Smooth muscle cell (in vitro differentiated cells): ENCODE results near the gene TMEM132E. TPM values are rescaled to one million over a fixed set of nuclear protein-coding genes. Genes with fewer than 3 reads are reported as not detected.

Experiments
- DNase-seq: peaks from one replicate; lab custom pipeline; 2025; ENCODE audit not compliant: unreplicated experiment; lab: John Stamatoyannopoulos, UW
- H2AFZ ChIP-seq: fragments of 200-600 bp; sonication (generic); 2 replicates; pipeline ENCODE4 v1.6.0; 2016; ENCODE audit warnings: antibody characterized with exemption, low read depth, mild to moderate bottlenecking
- H3F3A ChIP-seq: fragments of 200-600 bp; sonication (generic); 2 replicates; pipeline ENCODE4 v1.6.0; 2017; ENCODE audit warnings: antibody characterized with exemption, low read depth
- H3K27ac ChIP-seq: fragments of 200-600 bp; sonication (generic); 2 replicates; pipeline ENCODE4 v1.5.1; 2016; ENCODE audit warnings: low read depth, mild to moderate bottlenecking
- H3K27me3 ChIP-seq: fragments of 200-600 bp; sonication (generic); 2 replicates; pipeline ENCODE4 v1.6.1; 2016; ENCODE audit warnings: low read depth, mild to moderate bottlenecking
- H3K36me3 ChIP-seq: fragments of 200-600 bp; sonication (generic); 2 replicates; pipeline ENCODE4 v1.5.1; 2016; ENCODE audit warnings: low read depth
- H3K4me1 ChIP-seq: fragments of 200-600 bp; sonication (generic); 2 replicates; pipeline ENCODE4 v1.5.1; 2016; ENCODE audit warnings: low read depth
- H3K4me2 ChIP-seq: fragments of 200-600 bp; sonication (generic); 2 replicates; pipeline ENCODE4 v1.6.0; 2016; ENCODE audit warnings: mild to moderate bottlenecking
- H3K4me3 ChIP-seq: fragments of 200-600 bp; sonication (generic); 2 replicates; pipeline ENCODE4 v1.5.1; 2016; ENCODE audit warnings: mild to moderate bottlenecking
- H3K79me2 ChIP-seq: fragments of 200-600 bp; sonication (generic); 2 replicates; pipeline ENCODE4 v1.6.0; 2016; ENCODE audit warnings: low read depth, mild to moderate bottlenecking
- H3K9ac ChIP-seq: fragments of 200-600 bp; sonication (generic); 2 replicates; pipeline ENCODE4 v1.6.0; 2016; ENCODE audit warnings: low read depth
- H3K9me3 ChIP-seq: fragments of 200-600 bp; sonication (generic); replicated peaks from 2 replicates; pipeline ENCODE4 v1.5.1; 2016; ENCODE audit warnings: low read depth
- H4K20me1 ChIP-seq: fragments of 200-600 bp; sonication (generic); 2 replicates; pipeline ENCODE4 v1.6.0; 2016; ENCODE audit warnings: low read depth
- WGBS: methylation state at CpG from one replicate; pipeline ENCODE4 v1.1.7; 2016; ENCODE audit warnings: low lambda C conversion rate; 5-methylcytosine and 5-hydroxymethylcytosine counted together
- polyA plus RNA-seq: library from polyadenylated mRNA; unstranded; fragments of >200 nt; fragmentation: Nextera tagmentation; extraction: Ambion mirVana; gene quantifications from 2 replicates; pipeline ENCODE4 v1.2.1, GENCODE V29; 2016
- total RNA-seq: library from RNA; depleted of rRNA; stranded (reverse); fragments of >200 nt; gene quantifications from 2 replicates; pipeline ENCODE4 v1.2.3, GENCODE V29; 2014
- TF ChIP-seq, protein P1 (sequence below): fragments of 200-600 bp; sonication (generic); IDR thresholded peaks from 2 replicates; pipeline ENCODE4 v1.5.1; 2017; ENCODE audit warnings: borderline replicate concordance, mild to moderate bottlenecking, antibody characterized with exemption; ENCODE audit not compliant: insufficient read depth, poor library complexity, severe bottlenecking

The TMEM132E gene
- total and polyA plus RNA-seq, 2 experiments from 2014 or later = 0.13 to 0.17 TPM

DNA sequence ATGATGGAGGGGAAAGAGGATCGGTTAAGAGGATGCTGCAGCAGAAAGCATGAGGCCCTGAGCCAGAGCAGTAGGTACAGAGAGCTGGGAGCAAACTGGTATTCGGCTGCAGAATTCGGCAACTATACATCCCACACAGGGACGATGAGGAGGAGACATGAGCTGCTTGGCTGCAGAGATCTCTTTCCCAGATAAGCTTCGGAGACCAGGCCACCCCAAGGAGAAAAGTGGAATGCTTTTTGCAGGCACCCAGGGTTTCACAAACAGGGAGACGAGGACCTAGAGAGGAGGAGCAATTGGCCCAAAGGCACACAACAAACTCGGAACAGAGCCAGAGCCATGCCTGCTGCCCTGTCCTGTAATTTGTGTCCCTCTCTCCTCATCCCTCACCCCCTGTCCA, 62.0 kb downstream of the TMEM132E start:
- H3K9me3 ChIP-seq = no peaks in the 10 kb centered on the region
- H2AFZ ChIP-seq = no peak overlapping the region
- H3K9ac ChIP-seq = no peak overlapping the region
- TF ChIP-seq, protein P1, sequence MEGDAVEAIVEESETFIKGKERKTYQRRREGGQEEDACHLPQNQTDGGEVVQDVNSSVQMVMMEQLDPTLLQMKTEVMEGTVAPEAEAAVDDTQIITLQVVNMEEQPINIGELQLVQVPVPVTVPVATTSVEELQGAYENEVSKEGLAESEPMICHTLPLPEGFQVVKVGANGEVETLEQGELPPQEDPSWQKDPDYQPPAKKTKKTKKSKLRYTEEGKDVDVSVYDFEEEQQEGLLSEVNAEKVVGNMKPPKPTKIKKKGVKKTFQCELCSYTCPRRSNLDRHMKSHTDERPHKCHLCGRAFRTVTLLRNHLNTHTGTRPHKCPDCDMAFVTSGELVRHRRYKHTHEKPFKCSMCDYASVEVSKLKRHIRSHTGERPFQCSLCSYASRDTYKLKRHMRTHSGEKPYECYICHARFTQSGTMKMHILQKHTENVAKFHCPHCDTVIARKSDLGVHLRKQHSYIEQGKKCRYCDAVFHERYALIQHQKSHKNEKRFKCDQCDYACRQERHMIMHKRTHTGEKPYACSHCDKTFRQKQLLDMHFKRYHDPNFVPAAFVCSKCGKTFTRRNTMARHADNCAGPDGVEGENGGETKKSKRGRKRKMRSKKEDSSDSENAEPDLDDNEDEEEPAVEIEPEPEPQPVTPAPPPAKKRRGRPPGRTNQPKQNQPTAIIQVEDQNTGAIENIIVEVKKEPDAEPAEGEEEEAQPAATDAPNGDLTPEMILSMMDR = no peak
- H3K36me3 ChIP-seq = no peaks in the 10 kb centered on the region
- H3F3A ChIP-seq = no peaks in the 10 kb centered on the region
- H3K4me2 ChIP-seq = no peak overlapping the region
- 72% methylated on average over 7 of the region's 7 CpGs for WGBS
- DNase-seq = no peak
- H3K4me1 ChIP-seq = no peaks in the 10 kb centered on the region
- peaks cover 51% of the 10 kb centered on the region for H3K27me3 ChIP-seq
- H3K27ac ChIP-seq = no peak overlapping the region
- no peak overlapping the region for H3K4me3 ChIP-seq
- H4K20me1 ChIP-seq = no peaks in the 10 kb centered on the region
- H3K79me2 ChIP-seq = no peaks in the 10 kb centered on the region

DNA sequence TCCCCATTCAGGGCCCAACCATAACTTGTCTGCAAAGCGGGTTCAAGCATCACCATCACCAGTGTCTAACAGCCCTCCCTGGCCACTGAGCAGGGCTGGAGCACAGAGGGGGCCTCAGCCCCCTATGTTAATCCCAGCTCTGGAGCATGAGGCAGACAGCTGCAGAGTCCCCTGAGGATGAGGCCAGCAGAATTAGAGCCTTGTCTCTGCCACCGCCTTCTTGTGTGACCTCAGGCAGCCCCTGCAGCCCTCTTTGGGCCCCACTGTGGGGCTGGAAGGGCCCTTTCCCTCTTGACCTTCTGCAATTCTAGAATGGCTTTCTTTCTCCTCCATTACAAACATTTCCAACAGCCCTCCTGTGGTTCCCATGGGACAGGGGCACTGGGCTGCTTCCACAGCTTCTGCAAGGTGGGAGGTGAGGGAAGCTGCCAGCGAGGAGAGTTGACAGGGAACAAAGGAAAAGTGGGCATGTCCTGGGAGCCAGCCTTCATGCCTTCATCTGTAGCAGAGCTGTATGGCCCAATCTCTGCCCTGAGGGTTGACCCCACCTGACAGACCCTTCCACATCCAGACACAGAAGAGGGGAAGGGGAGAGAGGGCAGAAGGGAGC, 65.7 kb downstream of the TMEM132E start:
- no peaks in the 10 kb centered on the region for H3K4me1 ChIP-seq
- no peak for DNase-seq
- 83% methylated on average over 3 of the region's 3 CpGs for WGBS
- H3K79me2 ChIP-seq = no peaks in the 10 kb centered on the region
- H3K27ac ChIP-seq = no peak overlapping the region
- TF ChIP-seq, protein P1 = no peak
- no peaks in the 10 kb centered on the region for H3K9me3 ChIP-seq
- H3K4me3 ChIP-seq = no peak overlapping the region
- H3F3A ChIP-seq = no peaks in the 10 kb centered on the region
- H4K20me1 ChIP-seq = no peaks in the 10 kb centered on the region
- H3K4me2 ChIP-seq = no peak overlapping the region
- no peaks in the 10 kb centered on the region for H3K36me3 ChIP-seq
- H2AFZ ChIP-seq = no peak overlapping the region
- H3K27me3 ChIP-seq = peaks cover 39% of the 10 kb centered on the region
- H3K9ac ChIP-seq = no peak overlapping the region

DNA sequence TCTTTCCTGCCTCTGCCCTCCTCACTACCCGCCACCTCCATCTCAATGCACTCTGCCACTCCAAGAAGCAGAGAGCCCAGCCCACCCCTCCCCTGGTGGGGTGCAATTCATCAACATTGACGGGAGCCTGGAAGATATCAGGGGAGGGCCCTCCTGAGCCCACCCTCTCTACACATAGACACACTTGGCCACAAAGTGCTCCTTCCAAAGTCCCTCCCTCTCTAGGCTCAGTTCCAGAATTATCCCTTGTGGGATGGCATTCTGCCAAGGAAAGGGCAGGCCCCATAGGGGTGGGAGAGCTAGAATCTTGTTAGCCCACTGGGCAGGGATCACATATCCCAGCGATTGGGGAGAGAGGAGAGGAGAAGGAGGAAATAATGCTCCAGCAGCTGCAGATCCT, 66.2 kb downstream of the TMEM132E start:
- DNase-seq = no peak

More for the DNA sequence above, 66.2 kb downstream of the TMEM132E start:
- Histone ChIP-seq H3K4me2 (no peak overlapping the region), H3K27me3 (peaks cover 34% of the 10 kb centered on the region), H3K79me2 (no peaks in the 10 kb centered on the region), H3F3A (no peaks in the 10 kb centered on the region), H3K9ac (no peak overlapping the region), H3K9me3 (no peaks in the 10 kb centered on the region), H3K4me3 (no peak overlapping the region), H3K4me1 (no peaks in the 10 kb centered on the region), H3K27ac (no peak overlapping the region), H3K36me3 (no peaks in the 10 kb centered on the region), H4K20me1 (no peaks in the 10 kb centered on the region), H2AFZ (no peak overlapping the region)
- 53% methylated on average over 3 of the region's 3 CpGs for WGBS
- TF ChIP-seq, protein P1 = no peak
